HEK293 (cell line): ENCODE results near the gene RAB6A.

Source experiments
- CTCF ChIP-seq: fragments of 450-650 bp; formaldehyde crosslinking; IDR thresholded peaks from 2 replicates; pipeline ENCODE4 v1.5.1; 2016; ENCODE audit warnings: missing biosample characterization, missing genetic modification characterization
- PRDM10 ChIP-seq: fragments of 450-650 bp; formaldehyde crosslinking; IDR thresholded peaks from 2 replicates; pipeline ENCODE4 v1.5.1; 2016; ENCODE audit warnings: missing biosample characterization, missing genetic modification characterization
- REST ChIP-seq: fragments of 450-650 bp; formaldehyde crosslinking; IDR thresholded peaks from 2 replicates; pipeline ENCODE4 v1.5.1; 2016; ENCODE audit warnings: missing biosample characterization, missing genetic modification characterization
- WT1 ChIP-seq: fragments of 450-650 bp; formaldehyde crosslinking; IDR thresholded peaks from 2 replicates; pipeline ENCODE4 v1.5.1; 2016; ENCODE audit warnings: missing biosample characterization, missing genetic modification characterization
- YY2 ChIP-seq: fragments of 450-650 bp; formaldehyde crosslinking; IDR thresholded peaks from 2 replicates; pipeline ENCODE4 v1.5.1; 2016; ENCODE audit warnings: missing biosample characterization, missing genetic modification characterization
- ZNF174 ChIP-seq: fragments of 450-650 bp; formaldehyde crosslinking; IDR thresholded peaks from 2 replicates; pipeline ENCODE4 v1.5.0; 2017; ENCODE audit warnings: missing biosample characterization, mild to moderate bottlenecking, missing genetic modification characterization
- ZNF239 ChIP-seq: fragments of 450-650 bp; formaldehyde crosslinking; IDR thresholded peaks from 2 replicates; pipeline ENCODE4 v1.5.1; 2016; ENCODE audit warnings: missing biosample characterization, missing genetic modification characterization
- ZNF335 ChIP-seq: fragments of 450-650 bp; formaldehyde crosslinking; conservative IDR thresholded peaks from 2 replicates; pipeline ENCODE4 v1.5.1; 2016; ENCODE audit warnings: missing biosample characterization, missing genetic modification characterization
- ZNF394 ChIP-seq: fragments of 450-650 bp; formaldehyde crosslinking; IDR thresholded peaks from 2 replicates; pipeline ENCODE4 v1.5.1; 2016; ENCODE audit warnings: missing biosample characterization, missing genetic modification characterization, mild to moderate bottlenecking, moderate library complexity, borderline replicate concordance
- ZNF623 ChIP-seq: fragments of 450-650 bp; formaldehyde crosslinking; IDR thresholded peaks from 2 replicates; pipeline ENCODE4 v1.5.1; 2016; ENCODE audit warnings: missing biosample characterization, missing genetic modification characterization
- ZNF664 ChIP-seq: fragments of 450-650 bp; formaldehyde crosslinking; IDR thresholded peaks from 2 replicates; pipeline ENCODE4 v1.5.1; 2016; ENCODE audit warnings: missing biosample characterization, missing genetic modification characterization
- ZNF670 ChIP-seq: fragments of 450-650 bp; formaldehyde crosslinking; IDR thresholded peaks from 2 replicates; pipeline ENCODE4 v1.5.1; 2016; ENCODE audit warnings: missing biosample characterization, missing genetic modification characterization, low read depth

- TF ChIP-seq ZNF664 (tag by site-specific recombination) = no peak
- no peak for TF ChIP-seq ZNF335 (tag by site-specific recombination)
- TF ChIP-seq ZNF239 = no peak
- TF ChIP-seq CTCF (tag by site-specific recombination) = no peak
- TF ChIP-seq REST = no peak
- TF ChIP-seq PRDM10 (tag by site-specific recombination) = no peak
- no peak for TF ChIP-seq ZNF174 (tag by site-specific recombination)
- no peak for TF ChIP-seq ZNF394 (tag by site-specific recombination)
- TF ChIP-seq ZNF623 (tag by site-specific recombination) = no peak
- TF ChIP-seq ZNF670 (tag by site-specific recombination) = no peak
- TF ChIP-seq WT1 (tag by site-specific recombination) = no peak
- no peak for TF ChIP-seq YY2
Measured at GRCh38 chr11:73637012-73637411, 123.9 kb downstream of the RAB6A start.
